Measurements from ENCODE around the gene SLC27A1.
A peak's percentile ranks its signal among the peaks of the same experiment; 100 is the strongest.

The SLC27A1 gene

GRCh38 chr19:17527326-17527725 lies 57.0 kb downstream of the SLC27A1 start:
- Mint-ChIP-seq H3K36me3 (ENCODE audit: low read depth) (peaks cover 10% of the 10 kb centered on the region), H3K4me1 (no peaks in the 10 kb centered on the region), H3K4me3 (no peak overlapping the region), H3K9me3 (peaks cover 4% of the 10 kb centered on the region), H3K27me3 (ENCODE audit: low read depth) (peaks cover 11% of the 10 kb centered on the region), H3K27ac (no peak overlapping the region)
- no peak for TF ChIP-seq CTCF (IDR thresholded peaks at IDR 0.05; ENCODE audit: unreplicated experiment in 3 of 3)

- Mint-ChIP-seq H3K4me3 (peak overlapping the region in 1 of 3 experiments; percentile 0), H3K27ac (no peak overlapping the region), H3K36me3 (ENCODE audit: low read depth) (peaks cover 3% of the 10 kb centered on the region), H3K4me1 (no peaks in the 10 kb centered on the region), H3K9me3 (peaks cover 4% of the 10 kb centered on the region), H3K27me3 (ENCODE audit: low read depth) (peaks cover 11% of the 10 kb centered on the region)
- no peak for TF ChIP-seq CTCF (IDR thresholded peaks at IDR 0.05; ENCODE audit: unreplicated experiment in 3 of 3)
These were observed 58.3 kb downstream of the SLC27A1 start for GRCh38 chr19:17528610-17529009.

GRCh38 chr19:17529239-17530158 lies 59.2 kb downstream of the SLC27A1 start:
- Mint-ChIP-seq H3K27me3 (ENCODE audit: low read depth) (peaks cover 11% of the 10 kb centered on the region), H3K4me1 (no peaks in the 10 kb centered on the region), H3K36me3 (ENCODE audit: low read depth) (peaks cover 3% of the 10 kb centered on the region), H3K9me3 (peaks cover 4% of the 10 kb centered on the region), H3K27ac (no peak overlapping the region), H3K4me3 (no peak overlapping the region)
- TF ChIP-seq CTCF (IDR thresholded peaks at IDR 0.05; ENCODE audit: unreplicated experiment in 3 of 3): no peak

- H3K36me3 Mint-ChIP-seq (ENCODE audit: low read depth): peaks cover 3% of the 10 kb centered on the region
- H3K4me1 Mint-ChIP-seq: no peaks in the 10 kb centered on the region
- no peak overlapping the region for H3K27ac Mint-ChIP-seq
- no peak for TF ChIP-seq CTCF (IDR thresholded peaks at IDR 0.05; ENCODE audit: unreplicated experiment in 3 of 3)
- H3K4me3 Mint-ChIP-seq: no peak overlapping the region
- H3K9me3 Mint-ChIP-seq: peaks cover 4% of the 10 kb centered on the region
- H3K27me3 Mint-ChIP-seq (ENCODE audit: low read depth): peaks cover 11% of the 10 kb centered on the region
These were observed 60.3 kb downstream of the SLC27A1 start for GRCh38 chr19:17530586-17530985.

GRCh38 chr19:17532116-17532515 lies 61.8 kb downstream of the SLC27A1 start:
- Mint-ChIP-seq H3K4me1 (no peaks in the 10 kb centered on the region), H3K9me3 (peaks cover 4% of the 10 kb centered on the region), H3K36me3 (ENCODE audit: low read depth) (peaks cover 3% of the 10 kb centered on the region), H3K27ac (no peak overlapping the region), H3K4me3 (no peak overlapping the region), H3K27me3 (ENCODE audit: low read depth) (peaks cover 16% of the 10 kb centered on the region)
- TF ChIP-seq CTCF (IDR thresholded peaks at IDR 0.05; ENCODE audit: unreplicated experiment in 3 of 3): no peak

- no peaks in the 10 kb centered on the region for H3K4me1 Mint-ChIP-seq
- no peak for TF ChIP-seq CTCF (IDR thresholded peaks at IDR 0.05; ENCODE audit: unreplicated experiment in 3 of 3)
- peaks cover 4% of the 10 kb centered on the region for H3K9me3 Mint-ChIP-seq
- H3K36me3 Mint-ChIP-seq (ENCODE audit: low read depth): peaks cover 3% of the 10 kb centered on the region
- peaks cover 16% of the 10 kb centered on the region for H3K27me3 Mint-ChIP-seq (ENCODE audit: low read depth)
- no peak overlapping the region for H3K4me3 Mint-ChIP-seq
- H3K27ac Mint-ChIP-seq: no peak overlapping the region
These were observed 62.2 kb downstream of the SLC27A1 start for GRCh38 chr19:17532557-17532956.
